ENCODE data around the gene ARVCF.

Gene ARVCF, protein sequence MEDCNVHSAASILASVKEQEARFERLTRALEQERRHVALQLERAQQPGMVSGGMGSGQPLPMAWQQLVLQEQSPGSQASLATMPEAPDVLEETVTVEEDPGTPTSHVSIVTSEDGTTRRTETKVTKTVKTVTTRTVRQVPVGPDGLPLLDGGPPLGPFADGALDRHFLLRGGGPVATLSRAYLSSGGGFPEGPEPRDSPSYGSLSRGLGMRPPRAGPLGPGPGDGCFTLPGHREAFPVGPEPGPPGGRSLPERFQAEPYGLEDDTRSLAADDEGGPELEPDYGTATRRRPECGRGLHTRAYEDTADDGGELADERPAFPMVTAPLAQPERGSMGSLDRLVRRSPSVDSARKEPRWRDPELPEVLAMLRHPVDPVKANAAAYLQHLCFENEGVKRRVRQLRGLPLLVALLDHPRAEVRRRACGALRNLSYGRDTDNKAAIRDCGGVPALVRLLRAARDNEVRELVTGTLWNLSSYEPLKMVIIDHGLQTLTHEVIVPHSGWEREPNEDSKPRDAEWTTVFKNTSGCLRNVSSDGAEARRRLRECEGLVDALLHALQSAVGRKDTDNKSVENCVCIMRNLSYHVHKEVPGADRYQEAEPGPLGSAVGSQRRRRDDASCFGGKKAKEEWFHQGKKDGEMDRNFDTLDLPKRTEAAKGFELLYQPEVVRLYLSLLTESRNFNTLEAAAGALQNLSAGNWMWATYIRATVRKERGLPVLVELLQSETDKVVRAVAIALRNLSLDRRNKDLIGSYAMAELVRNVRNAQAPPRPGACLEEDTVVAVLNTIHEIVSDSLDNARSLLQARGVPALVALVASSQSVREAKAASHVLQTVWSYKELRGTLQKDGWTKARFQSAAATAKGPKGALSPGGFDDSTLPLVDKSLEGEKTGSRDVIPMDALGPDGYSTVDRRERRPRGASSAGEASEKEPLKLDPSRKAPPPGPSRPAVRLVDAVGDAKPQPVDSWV

DNA sequence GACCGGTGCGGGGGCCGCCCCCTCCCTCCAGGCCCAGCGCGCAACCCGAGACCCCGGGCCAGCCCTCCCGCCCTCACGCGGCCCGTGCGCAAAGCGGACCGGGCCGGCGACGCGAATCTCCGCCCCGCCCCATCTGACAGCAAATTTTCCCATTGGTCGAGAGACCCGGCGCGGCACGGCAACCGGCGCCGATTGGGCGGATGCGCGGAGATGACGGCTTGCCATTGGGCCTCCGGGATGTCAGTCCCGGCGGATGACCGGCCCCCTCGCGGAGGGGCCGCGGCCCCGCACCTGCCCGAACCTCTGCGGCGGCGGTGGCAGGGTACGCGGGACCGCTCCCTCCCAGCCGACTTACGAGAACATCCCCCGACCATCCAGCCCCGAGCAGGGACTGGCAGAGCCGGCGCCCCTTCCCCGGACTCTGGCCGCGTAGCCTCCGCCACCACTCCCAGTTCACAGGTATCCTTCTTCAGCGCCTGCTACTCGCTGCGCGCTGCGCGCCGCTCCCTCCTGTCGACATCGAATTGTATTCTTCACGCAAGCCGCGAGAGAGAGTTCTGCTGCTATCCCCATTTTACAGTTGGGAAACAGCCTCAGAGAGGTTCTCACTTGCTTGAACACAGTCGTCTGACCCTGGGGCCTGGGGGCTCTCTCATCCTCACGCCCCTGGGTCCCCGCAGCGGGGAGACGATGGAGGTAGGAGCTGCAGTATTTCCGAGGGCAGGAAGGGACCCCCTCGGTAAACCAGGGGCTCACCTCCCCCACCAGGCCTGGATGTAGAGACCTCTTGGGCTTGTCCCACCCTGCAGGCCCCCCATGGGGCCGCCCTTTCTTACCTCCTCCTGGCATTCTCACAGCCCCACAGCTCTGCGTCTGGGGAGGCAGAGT lies at the start of gene ARVCF:
Gene ARVCF, minus strand, starts transcription at position 90 of the 888 bp plus-strand sequence. CDS start 26,029 bp downstream, outside the sequence.
- DNase-seq (ENCODE audit: low spot score), result peak; percentile 72

DNA sequence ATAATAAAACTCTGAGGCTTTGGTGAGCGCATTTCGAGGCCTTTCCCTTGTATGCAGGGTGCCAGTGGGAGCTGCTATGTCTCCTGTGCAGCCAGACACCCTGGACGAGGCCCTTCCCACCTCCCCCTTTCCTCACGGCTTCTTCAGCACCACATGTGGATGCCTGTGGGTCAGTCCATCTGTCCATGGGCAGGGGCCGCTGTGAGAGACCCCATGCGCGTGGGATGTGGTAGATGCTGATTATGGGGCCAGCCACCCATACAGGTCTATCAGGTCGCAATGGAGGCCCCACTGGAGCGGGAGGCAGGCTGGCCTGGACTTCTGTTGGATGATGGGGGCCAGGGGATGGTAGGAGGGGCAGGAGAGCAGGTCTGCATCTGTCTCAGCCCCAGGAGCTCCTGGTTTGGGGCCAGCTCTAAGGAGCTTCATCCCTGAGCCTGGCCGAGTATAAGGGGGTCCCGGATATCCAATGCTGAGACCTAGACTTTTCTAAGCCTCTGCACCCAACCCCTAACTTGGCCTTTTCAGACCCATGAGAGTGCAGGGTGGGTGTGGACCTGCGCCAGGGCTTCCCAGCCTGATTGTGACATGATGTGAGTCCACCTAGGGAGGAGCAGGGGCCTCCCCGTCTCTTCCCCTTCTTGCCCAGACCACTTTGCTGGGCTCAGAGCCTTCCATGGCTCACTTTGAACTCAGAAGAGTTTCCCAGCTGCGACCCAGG lies 49.4 kb upstream of the ARVCF start:
- no peak for DNase-seq (ENCODE audit: low spot score)

DNA sequence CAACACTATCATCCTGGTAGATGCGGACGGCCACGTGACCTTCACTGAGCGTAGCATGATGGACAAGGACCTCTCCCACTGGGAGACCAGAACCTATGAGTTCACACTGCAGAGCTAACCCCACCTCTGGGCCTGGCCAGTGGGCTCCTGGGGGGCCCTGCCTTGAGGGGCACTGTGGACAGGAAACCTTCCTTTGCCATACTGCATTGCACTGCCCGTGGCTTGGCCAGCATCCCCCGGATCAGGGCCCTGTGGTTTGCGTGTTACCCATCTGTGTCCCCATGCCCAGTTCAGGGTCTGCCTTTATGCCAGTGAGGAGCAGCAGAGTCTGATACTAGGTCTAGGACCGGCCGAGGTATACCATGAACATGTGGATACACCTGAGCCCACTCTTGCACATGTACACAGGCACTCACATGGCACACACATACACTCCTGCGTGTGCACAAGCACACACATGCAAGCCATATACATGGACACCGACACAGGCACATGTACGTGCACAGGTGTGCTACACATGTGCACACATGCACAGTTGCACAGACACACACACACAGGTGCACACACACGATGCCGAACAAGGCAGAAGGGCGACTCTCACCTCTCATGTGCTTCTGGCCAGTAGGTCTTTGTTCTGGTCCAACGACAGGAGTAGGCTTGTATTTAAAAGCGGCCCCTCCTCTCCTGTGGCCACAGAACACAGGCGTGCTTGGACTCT lies 48.1 kb upstream of the ARVCF start:
- DNase-seq (ENCODE audit: low spot score), result no peak

DNA sequence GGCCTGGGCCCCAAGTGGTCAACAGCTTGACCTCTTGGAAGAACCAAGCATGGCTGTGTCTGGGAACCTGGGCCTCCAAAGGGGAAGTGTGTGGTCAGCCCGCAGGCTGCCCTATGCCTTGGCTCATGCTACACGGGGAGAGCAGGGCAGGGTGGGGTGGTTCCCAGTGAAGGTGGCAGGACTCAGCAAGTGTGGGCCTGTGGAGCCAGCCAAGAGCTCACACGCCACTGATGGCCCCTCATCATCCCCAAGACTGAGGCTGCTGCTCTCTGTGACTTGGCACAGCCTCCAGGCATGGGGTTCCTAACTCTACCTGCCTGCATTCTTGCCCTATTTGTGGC lies 47.5 kb upstream of the ARVCF start:
- no peak for DNase-seq (ENCODE audit: low spot score)

DNA sequence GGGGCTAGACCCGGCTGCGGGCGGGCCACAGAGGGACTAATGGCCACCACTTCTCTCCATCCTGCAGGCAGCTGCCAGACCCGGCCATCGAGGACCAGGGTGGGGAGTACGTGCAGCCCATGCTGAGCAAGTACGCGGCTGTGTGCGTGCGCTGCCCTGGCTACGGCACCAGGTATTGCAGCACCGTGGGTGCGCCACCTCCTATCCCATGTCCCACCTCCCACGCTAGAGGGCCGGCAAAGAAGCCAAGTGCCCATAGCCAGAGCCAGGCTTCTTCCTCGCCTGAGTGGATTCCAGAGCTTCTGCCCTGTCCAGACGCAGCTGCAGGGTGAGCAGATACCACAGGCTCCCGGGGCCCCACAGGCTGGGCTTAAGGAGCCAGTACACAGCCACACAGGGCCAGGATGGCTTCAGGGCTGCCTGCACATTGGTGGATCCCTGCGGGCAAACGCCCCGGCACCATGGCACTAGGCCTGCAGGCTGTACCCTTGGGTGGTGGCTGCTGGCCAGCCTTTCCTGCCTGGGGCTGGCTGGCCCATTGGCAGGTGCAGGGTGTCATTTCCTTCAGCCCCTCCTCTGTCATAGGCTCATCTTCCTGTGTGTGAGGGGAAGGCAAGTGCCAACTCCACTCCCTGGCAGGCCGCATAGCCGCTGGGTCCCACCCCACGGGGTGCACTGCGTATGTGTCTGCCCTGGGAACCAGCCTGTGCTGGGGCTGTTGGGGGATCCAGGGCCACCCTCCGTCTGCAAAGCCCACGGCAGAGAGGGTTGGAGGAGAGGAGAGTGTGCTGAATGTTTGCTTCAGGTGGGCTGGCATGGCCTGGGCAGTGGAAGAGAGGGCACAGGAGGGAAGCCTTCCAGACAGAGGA lies 46.9 kb upstream of the ARVCF start:
- DNase-seq (ENCODE audit: low spot score), result no peak

DNA sequence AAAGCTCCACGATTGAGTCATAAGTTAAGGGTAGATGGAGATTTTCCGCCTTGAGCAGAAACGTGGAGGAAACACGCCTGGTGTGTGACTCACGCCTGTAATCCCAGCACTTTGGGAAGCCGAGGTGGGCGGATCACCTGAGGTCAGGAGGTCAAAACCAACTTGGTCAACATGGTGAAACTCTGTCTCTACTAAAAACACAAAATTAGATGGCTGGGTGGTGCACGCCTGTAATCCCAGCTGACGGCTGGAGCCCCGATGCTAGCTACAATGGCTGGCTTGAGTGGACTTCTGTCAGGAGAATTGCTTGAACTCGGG lies 46.1 kb upstream of the ARVCF start:
- peak; percentile 41 for DNase-seq (ENCODE audit: low spot score)

DNA sequence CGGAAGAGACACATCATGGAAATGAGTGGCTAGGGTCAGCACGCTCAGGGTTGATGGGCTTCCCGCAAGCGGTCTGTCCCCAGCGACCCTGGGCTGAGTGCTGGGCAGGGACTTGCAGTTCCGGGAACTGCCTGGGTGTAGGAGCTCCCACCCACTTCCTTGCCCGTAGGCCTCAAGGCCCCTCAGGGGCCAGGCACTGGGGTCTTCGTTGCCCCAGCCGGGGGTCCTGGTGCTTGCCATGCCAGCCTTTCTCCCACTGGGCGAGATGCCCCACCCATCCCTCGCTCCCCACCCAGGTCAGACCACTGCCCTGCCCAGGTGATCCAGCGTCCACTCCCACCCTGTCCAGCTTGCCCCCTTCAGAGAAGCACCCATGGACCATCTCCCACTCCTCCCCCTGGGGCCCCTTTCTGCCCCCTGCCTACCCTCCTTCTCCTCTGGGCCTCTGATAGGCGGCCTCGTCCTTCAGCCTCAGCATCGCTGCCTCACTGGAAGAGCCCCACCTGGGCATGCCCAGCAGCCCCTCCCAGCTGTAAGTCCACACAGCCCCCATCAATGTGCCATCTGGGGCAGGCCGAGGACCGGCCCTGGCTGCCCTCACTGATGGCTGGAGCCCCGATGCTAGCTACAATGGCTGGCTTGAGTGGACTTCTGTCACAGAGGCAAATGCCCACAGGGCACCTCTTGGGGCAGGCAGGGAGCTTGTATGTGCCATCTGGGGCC lies 45.6 kb upstream of the ARVCF start:
- no peak for DNase-seq (ENCODE audit: low spot score)

DNA sequence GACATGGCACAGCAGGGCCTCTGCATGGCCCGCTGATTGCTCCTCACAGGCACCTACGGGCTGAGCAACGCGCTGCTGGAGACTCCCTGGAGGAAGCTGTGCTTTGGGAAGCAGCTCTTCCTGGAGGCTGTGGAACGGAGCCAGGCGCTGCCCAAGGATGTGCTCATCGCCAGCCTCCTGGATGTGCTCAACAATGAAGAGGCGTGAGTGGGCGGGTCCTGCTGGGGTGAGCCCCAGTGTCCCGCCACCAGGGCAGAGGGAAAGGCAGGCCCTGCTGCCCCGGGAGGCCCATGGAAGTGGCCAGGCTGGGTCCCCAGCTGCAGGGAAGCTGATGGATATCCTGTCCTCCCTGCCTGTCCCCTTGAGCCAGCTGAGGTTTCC lies 44.8 kb upstream of the ARVCF start:
- no peak for DNase-seq (ENCODE audit: low spot score)

DNA sequence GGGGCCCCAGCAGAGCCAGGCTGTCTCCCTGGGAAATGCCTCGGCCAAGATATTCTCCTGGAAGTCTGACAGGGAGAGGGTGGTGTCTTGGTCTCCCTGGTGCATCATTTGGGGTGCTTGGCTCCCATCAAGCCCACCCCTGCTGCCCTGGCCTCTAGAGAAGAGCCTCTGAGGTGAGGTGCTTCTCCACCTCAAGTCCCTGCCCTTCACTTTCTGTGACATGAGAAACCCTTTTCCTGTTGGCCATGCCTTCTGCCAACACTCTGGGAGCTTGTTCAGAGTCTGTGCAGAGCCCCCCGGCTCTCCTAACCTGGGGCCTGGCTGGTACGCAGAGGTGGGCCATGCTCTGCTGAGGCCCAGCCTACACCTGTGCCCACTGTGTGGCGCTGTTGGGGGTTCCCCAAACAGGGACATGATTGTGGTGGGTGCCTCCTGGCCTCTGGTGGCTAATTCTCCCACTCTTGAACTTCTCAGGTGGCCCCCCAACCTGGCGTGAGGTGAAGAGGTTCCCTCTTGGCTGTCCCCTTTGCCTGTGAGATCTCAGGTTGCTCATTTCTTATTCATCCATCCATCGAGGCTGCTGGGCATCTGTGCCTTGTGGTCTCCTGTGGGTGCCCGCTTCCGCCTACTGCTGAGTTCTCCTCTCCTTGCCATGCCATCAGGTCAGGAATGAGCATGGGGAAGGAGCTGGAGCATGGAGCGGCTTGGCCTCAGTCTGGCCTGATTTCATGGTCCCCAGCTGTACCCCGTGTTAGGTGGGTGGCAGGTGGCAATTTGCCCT lies 44.3 kb upstream of the ARVCF start:
- DNase-seq (ENCODE audit: low spot score), result no peak

DNA sequence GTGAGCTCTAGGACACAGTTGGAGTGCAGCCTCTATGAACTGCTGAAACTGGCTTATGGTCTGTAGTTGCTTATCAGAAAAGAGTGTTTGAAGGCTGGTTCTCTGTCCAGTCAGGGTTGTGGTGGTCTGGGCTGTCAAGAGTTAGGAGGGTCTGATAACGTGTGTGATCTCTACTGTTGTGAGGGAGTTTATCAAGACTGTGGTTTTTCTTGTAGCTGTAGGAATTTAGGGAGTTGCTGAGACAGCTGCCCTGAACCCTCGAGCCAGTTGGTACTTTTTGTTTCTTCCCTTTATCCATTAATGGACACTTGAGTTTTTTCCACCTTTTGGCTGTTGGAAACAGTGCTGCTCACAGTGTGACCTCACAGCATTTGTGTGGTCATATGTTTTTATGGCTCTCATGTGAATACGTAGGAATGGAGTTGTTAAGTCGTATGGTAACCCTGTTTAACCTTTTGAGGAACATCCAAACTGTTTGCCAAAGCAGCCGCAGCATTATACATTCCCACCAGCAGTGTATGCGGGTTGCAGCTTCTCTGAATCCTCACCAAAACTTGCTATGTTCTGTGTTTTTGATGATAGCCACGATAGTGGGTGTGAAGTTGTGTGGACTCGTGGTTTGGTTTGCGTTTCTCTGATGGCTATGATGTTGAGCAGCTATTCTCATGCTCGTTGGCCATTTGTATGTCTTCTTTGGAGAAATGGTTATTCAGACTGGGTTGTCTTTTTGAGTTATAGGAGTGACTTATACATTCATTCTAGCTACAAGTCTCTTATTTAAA lies 42.6 kb upstream of the ARVCF start:
- DNase-seq (ENCODE audit: low spot score), result no peak

DNA sequence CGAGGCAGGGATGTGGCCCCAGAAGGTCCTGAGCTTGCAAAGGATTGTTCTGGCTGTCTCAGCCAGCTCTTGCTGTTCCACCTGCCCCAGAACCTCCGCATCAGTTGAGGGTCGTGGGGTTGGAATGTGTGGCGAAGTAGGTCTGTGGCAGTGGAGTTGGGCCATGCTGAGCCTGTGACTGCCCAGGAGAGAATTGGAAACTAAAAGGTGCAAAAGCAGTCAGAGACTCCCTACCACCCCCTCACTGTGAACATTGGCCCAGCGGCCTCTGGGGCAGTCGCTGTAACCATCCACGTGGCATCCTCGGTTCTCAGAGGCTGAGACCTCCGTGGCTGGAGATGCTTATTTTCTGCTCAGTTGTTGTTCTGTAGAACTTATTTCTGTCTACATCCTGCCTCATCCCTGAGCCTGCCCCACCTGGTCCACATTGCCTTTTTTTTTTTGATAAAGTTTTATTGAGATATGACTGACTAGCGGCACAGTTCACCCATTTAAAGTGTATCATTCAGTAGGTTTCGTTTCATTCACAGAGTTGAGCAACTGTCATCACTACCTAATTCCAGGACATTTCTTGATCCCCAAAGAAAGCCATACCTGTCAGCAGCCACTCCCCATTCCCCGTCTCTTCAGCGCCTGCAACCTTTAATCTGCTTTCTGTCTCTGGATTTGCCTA lies 41.1 kb upstream of the ARVCF start:
- no peak for DNase-seq (ENCODE audit: low spot score)

DNA sequence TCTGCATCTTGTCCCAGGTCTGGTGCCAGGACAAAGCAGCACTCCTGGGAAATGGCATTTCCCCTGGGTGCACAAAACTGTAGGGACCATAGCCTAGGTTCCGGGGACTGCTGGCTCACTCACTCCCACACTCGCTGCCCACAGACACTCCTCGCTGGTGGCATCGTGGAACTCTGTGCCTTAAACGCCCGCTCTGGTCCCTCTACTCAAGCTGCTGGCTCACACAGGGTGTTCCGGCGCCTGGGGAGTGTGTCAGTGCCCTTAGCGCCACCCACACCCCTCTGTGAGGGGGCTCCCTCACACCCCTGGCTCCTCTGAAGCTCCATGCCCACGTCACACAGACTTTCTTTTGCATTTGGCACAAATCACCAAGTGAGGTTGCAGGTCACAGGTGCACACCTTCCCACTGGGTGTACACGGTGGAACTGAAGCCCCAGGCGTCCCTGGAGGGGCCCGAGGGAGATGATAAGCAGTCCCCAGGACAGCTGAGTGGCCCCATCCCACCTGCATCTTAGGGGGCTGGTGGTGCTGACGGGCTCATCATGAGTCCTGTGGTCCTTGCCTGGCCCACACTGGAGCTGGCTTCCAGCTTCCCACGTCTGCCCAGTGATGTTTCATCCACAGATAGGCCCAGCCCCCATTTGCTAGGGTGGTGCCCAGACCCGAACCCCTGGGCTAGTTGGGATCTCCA lies 40.2 kb upstream of the ARVCF start:
- no peak for DNase-seq (ENCODE audit: low spot score)

DNA sequence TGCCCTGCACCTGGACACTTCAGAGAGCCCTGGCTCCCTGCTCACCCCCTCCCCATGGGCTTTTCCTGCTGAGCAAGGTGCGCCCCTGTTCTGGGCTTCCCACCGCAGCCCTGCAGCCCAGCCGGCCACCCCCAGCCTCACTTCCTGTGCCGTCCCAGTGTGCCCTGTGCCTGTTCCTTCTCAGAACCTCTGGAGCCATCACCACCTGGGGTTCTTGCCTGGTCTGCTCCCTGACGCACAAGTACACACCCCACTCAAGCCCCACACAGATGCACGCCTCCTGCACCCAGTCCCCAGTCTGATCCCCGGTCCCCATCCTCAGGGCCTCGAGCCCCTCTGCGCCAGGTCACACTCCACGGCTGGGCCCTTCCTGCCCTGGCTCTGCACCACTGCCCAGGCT lies 39.5 kb upstream of the ARVCF start:
- no peak for DNase-seq (ENCODE audit: low spot score)

DNA sequence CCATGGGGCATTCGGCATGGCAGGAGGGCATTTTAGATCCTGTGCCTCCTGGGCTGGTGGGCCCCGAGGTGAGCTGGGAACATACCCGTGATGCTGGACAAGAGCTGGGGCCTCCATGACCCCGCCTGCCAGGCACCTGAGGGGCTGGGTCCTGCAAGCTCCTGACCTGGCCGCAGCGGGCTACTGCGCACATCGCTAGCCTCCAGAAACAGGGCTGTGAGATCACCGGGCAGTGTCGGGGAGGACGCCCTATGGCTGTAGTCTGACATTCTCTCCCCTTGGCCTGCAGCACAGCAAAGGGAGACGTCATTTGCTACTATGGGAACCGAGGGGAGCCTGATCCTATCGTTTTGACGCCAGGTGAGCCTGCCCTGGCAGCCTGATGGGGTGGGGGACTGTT lies 39.0 kb upstream of the ARVCF start:
- no peak for DNase-seq (ENCODE audit: low spot score)

DNA sequence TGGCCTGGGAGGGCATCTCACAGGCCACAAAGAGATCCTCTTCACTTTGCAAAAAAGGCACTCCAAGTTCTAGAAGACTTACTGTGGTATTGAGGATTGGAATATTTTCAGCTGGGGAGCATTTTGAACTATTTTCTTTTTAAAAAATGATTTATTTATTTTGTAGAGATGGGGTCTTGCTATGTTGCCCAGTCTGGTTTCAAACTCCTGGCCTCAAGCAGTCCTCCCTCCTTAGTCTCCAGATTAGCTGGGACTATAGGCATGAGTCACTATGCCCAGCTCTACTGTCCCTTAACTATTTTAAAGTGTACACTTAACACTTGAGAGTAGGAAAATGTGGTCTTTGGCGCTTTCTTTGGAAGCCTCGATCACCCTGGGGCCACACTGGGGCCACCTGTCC lies 38.5 kb upstream of the ARVCF start:
- no peak for DNase-seq (ENCODE audit: low spot score)

DNA sequence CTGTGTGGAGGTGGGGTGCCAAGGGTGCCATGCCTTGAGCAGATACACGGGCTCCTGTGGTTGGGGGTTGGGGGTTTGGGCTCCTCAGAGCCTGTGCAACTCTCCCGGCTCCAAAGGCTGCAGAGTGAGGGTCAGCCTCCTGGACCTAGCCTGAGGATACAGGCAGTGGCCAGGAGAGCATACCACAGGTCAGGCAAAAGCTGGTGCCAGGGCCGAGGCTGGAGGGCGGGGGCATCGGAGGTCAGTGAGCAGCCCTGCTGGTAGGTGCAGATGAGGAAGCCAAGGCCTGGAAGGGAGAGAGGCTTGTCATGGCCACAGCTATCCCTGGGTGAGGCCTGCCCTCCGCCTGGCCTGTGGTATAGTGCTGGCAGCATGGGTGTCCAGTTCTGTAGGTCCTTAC lies 37.9 kb upstream of the ARVCF start:
- no peak for DNase-seq (ENCODE audit: low spot score)

DNA sequence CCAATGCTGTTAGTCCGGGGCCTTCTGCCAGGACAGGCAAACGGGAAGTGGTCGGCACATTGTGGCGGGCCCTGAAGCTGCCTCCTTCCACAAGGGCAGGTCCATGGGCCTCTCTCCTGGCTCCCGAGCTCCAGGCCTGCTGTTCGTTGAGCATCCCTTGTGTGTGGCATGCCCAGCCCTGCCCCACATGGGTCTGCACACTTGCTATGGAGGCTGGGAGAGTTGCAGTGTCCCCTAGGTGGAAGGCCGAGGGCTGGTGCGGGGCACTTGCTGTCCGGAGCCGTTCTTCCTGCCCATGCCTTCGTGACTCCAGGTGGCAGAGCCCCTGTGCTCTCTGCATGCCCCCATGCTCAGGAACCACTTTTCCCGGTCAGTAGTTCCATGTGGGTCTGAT lies 37.4 kb upstream of the ARVCF start:
- DNase-seq (ENCODE audit: low spot score), result no peak

Data from SW480 (cell line).